HG02763 (cell line): ENCODE measurements around the gene OSBPL5.

Experiments used
- ATAC-seq: cut with Tn5 transposase; IDR thresholded peaks from one replicate; pipeline ENCODE4 v1.9.1; 2021; ENCODE audit warnings: mild to moderate bottlenecking, moderate library complexity; ENCODE audit not compliant: unreplicated experiment

The OSBPL5 gene, protein sequence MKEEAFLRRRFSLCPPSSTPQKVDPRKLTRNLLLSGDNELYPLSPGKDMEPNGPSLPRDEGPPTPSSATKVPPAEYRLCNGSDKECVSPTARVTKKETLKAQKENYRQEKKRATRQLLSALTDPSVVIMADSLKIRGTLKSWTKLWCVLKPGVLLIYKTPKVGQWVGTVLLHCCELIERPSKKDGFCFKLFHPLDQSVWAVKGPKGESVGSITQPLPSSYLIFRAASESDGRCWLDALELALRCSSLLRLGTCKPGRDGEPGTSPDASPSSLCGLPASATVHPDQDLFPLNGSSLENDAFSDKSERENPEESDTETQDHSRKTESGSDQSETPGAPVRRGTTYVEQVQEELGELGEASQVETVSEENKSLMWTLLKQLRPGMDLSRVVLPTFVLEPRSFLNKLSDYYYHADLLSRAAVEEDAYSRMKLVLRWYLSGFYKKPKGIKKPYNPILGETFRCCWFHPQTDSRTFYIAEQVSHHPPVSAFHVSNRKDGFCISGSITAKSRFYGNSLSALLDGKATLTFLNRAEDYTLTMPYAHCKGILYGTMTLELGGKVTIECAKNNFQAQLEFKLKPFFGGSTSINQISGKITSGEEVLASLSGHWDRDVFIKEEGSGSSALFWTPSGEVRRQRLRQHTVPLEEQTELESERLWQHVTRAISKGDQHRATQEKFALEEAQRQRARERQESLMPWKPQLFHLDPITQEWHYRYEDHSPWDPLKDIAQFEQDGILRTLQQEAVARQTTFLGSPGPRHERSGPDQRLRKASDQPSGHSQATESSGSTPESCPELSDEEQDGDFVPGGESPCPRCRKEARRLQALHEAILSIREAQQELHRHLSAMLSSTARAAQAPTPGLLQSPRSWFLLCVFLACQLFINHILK

GRCh38 chr11:3165152-3165705 lies at the start of gene OSBPL5:
Gene OSBPL5, minus strand, starts transcription at chr11:3165310. Its CDS starts 36,162 bp downstream, at chr11:3129148.
- no peak for ATAC-seq

DNA sequence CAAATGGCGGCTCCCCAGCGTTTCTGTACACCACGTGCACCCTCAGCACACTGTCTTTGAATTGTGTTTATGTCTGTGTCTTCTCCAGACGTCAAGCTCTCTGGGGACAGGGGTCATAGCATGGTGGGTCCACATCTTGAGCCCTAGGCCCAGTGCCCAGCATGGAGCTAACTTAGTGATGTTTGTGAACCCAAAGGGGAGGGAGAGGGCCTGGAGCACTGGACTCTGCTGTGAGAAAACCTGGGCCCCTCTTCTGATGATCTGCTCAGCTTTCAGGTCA lies 49.2 kb upstream of the OSBPL5 start:
- no peak for ATAC-seq

DNA sequence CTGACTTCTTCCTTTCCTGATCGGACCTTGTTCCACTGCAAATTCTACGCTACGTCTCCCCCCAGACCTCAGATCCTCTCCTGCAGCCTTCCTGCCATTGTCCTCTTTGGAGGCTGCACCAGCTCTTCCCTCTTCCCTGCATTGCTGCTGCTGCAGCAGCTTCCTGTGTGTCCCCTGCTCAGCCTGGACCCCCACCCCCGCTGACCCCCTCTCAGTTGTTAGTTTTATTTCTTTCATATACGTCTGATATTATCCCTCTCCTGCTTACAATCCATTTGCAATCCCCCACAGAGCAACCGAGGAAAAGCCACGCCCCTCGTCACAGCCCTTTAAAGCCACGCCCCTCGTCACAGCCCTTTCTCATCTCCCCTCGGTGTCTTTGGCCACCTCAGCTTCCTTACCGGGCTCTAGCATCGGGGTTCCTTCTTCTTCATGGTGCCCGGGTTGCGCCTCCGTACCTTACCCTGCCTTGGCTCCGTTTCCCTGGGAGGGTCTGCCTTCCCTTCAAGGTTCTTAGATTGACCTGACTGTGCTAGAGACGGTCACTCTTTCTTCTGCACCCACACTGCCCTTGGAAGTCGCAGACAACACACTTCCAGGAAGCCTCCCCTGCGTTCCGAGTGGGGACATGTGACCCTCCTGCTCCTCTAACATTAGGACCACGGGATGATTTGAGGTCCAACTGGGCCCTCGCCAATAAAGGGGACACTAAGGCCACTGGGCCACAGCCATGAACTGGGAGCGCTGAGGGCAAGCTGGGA lies 48.7 kb upstream of the OSBPL5 start:
- ATAC-seq: no peak

DNA sequence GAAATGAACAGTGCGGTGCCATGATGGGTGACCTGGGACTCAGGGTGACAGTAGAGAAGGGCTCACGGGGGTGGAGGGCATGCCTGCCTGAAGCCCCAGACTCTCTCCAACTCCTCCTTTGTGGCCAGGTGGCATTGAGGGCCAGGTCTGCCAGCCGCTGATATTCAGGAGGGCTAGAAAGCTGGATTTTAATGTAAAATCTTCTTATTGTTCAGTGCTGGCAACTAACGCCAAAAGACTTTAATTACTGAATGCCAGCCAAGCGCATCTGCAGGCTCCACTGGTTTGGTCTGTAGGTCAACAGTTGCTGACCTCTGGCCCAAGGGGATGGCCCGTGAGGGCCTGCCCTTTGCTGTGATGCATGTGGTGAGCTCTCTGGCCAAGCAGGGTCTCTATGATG lies 43.2 kb upstream of the OSBPL5 start:
- no peak for ATAC-seq

DNA sequence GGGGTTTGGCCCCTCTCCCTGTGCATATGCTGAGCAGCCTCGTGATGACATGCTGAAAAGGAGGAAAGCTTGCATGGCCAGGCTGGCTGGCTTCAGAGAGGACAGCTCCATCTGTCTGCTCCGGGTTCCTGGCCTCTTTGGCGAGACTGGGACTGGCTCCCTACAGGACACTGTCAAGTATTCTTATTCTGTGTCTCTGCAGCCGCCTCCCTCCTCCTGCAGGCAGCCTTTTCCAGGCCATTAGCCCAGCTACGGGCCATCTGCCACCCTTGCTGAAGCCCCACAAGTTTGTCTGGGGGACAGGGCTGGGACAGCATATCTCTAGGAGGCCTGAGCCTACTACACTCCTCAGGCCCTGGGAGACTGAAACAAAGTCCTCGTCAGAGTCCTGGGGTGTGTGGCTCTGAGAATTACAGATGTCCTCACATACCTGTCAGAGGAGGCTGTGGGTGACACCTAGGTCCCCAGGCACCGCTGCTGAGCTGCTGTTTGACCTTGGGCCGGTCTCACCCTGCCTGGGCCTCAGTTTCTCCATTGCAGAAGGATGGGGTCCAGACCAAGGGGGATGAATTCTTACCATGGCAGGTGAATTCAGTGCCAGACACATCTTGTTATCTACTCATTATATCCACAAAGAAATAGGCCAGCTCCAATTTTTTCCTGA lies 42.5 kb upstream of the OSBPL5 start:
- no peak for ATAC-seq

- no peak for ATAC-seq
These were observed 41.8 kb upstream of the OSBPL5 start for GRCh38 chr11:3206922-3207204.

- ATAC-seq: no peak
These were observed 41.2 kb upstream of the OSBPL5 start for GRCh38 chr11:3206156-3206921.

DNA sequence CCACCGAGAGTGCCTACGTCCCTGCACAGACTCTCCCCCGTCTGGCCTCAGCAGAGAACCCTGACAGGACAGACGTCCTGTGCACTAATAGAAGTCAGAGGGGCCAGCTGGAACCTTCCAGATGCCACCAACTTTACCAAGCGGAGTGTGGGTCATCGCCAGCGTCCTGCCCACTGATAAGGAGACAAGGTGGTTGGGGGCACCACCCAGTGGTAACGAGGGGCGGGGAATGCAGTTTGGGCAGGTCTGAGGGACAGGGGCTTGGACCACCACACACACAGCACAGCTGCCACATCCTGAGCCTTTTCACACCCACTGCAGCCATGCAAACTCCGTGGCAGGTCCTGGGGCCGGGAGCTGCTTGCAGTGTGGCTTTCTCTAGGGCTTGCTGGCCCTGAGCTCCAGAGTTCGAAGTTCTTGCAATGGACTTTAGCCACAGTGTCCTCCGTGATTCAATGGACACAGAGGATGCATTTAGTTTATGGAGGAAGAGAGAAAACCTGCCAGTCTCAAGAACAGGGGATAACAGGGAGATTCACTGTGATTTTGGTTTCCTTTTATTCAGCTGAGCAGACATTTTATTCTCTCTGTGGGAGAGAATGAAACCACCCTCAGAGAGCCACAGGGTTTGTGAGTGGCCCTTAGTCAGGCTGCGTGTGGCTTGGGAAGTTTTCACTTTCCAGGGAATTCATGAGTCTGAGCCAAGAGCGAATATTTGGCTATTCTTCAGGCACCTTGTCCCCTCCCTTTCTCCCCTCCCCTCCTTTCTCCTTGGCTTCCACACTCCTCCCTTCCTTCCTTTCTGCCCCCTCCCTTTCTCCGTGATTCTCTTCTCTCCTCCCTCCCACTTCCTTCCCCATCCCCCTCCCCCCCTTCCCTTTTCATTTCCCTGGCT lies 40.4 kb upstream of the OSBPL5 start:
- no peak for ATAC-seq

DNA sequence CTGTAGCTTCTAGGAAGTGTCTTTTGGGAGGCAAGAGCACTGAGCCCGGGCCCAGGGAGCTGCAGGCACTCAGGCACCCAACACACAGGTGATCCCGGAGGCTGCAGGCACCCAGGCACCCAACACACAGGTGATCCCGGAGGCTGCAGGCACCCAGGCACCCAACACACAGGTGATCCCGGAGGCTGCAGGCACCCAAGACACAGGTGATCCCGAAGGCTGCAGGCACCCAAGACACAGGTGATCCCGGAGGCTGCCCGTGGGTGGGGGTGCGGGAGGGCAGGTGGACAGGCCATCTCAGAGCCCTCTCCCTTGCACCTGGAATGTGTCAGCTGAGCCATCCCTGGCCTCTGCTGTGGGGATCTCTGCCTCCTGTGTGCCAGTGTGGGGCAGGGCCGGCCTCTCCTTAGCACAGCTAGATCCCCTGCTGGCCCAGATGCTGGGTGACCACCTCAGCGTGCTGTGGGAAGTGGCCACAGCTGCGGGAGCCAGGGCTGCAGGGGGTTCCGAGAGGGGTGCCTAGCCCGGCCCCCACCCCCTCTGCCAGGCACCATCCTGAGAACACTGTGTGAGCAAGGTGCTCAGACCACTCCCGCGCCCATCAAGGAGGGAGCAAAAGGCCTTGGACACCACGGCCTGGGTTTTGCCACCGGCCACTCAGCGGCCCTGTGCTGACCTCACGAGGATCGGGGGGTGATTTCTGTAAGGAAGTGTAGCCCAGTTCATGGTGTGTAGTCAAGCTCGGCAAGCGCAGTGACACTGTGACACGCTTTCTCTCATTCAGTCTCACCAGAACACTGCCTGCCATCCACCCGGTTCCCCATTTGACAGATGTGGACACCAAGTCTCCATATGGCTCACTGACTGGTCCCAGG lies 39.3 kb upstream of the OSBPL5 start:
- no peak for ATAC-seq

DNA sequence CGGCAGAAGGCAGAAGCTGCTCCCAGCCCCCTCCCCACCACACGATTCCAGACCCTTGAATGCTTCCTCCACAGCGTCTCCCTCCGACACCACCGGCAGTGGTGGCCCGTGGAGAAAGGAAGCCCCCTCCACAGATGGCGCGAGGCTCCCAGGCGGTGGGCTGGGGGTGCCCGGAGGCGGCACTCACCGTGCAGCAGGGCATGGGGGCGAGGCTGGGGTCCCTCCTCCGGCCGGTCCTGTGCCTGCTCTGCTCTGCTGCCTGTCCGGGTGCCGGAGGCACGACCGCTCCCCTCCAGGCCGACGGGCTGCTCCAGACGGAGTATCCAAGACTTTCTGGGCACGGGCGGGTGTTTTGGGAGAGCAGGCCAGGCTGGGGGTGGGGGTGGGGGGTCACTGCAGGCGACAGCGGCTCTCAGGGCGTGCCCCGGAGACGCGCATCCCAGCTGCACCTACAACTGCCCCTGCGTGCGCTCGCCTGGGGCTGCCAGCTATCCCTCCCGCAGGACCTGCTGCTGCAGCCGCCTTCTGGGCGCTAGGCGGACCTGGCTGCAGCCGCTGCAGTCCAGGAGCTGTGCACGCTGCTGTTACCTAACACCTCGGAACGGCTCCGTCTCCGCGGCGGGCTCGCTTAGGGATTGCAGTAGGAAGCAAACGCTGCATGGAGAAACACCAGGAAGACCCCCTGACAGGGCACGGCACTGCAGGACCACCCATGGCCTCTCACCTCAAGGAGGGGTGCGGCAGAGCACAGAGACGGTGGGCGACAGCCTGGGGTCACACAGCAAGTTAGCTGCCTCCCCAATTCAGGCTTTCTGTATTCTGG lies 38.3 kb upstream of the OSBPL5 start:
- no peak for ATAC-seq

DNA sequence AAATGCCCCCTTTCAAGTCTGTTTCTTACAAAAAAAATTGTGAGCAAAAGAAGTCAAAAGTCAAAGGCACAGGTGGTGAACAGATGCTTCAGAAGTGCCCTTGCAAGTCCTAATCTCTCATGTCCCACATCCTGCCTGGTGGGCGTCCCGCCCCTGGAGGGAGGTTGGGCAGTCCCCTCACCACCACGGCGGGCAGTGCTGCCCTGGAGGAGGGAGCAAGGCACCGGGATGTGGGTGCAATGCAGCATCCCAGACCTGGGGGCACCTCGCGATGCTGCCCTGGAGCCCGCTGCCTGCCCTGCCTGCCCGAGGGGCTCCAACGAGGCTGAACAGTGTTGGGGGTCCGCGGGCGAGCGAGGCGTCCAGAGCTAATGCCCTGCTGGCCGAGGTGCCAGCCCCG lies 37.6 kb upstream of the OSBPL5 start:
- no peak for ATAC-seq

DNA sequence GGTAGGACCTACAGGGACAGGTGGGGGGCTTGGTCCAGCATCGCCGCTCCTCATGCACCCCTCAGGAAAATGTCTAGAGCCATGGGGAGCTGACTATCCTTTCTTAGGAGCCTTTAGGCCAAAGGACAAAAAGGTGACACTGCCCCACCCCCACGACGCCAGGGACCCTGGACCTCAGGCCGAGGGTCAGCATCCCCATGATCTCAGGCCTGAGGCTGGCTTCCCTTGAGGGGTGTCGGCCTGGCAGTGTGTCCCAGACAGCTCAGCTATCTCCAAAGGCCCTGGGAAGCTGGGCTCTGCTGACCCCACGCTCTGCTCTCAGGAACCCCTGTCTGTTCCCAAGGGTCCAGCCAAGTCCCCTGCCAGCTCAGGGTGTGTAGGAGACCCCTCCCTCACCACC lies 37.2 kb upstream of the OSBPL5 start:
- ATAC-seq: no peak

DNA sequence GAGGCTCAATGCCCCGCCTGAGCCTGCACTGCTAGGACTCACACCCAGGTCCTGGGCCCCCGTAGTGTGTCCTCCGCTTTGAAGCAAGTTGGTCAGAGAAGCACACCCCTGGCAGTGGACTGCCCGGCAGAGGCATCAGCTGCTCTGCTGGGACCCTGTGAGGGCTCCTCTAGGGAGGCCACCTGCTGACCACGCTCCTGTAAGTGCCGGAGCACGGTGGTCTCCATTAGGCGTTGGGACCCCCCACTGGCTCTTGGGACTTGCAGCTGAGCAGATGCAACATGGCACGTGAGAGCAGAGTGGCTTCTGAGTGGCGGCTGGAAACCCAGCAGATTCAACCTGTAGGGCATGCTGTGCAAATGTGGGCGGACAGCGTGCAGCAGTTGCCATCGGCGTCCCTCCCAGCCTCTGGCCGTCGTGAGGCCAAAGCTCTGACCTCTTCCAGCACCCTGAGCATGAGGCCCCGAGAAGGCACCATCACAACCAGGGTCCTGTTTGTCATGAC lies 36.6 kb upstream of the OSBPL5 start:
- no peak for ATAC-seq

DNA sequence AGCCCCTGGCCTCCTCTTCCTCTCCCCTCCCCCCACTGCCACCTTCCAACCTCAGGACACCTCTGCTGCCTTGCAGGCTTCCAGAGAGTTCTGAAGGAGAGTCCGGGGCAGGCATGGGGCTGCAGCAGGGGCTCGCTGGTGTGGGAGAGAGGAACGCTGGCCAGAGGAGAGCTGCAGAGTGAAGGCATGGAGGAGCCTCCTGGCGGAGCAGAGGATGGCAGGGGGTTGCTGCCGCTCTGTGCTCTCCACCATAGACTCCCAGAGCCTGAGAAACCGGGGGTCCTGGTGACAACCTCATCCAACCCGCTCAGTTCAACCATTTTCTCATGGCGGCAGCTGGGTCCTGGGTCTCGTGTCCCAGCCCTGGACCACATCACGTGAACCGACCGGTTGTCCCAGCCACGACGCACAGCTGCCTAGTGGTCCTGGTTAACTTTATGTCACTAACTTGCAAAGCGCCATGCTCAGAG lies 36.0 kb upstream of the OSBPL5 start:
- ATAC-seq: no peak

- ATAC-seq: no peak
These were observed 35.4 kb upstream of the OSBPL5 start for GRCh38 chr11:3200388-3201111.

DNA sequence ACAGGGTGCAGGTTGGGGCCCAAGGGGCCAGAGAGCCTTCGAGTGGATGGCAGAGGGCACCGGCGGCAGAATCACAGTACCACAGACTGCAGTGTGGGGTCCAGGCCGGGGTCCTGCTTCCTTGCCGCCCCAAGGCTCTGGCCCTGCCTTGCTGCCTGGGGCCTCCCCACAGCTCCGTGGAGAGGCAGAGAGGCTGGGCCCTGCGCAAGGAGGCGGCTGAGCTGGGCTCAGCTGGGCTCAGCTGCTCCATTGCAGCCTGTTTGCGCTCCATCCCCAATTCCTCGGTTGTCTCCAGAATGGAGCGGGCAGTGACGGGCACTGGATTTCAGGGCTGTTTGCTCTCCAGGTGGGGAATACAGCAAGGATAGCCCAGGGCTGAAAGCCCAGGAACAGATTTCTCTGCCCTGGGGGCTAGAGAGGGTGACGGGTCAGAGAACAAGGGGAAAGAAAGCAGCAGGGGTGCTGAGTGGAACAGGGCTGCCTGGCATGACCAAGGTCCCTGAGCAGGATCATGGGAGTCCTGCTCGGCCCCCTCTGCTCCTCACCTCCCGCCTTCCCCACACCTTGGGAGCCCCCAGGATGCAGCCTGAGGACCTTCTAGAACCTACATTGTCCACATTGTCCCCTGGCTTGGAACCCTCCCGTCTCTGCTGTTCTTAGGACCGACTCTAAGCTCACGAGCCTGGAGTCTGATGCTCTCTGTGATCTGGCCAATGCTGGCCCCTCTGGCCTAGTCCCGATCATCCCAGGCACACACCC lies 34.6 kb upstream of the OSBPL5 start:
- no peak for ATAC-seq
